ENCODE results near the gene RAB11A. TPM values are rescaled to one million over a fixed set of nuclear protein-coding genes. Genes with fewer than 3 reads are reported as not detected.

Gene RAB11A
- total and polyA plus RNA-seq, 2 of the 13 experiments (the other 11 are each of a cell fraction or from before 2014, with no cell fraction given): 161 to 162 TPM

- Histone ChIP-seq H3K9ac (ENCODE audit: insufficient read depth, low read depth, low read length) (no peak overlapping the region), H3K4me2 (ENCODE audit: low read depth, low read length) (no peak overlapping the region), H3K4me1 (ENCODE audit: insufficient read depth, low read length) (peaks cover 23% of the 10 kb centered on the region), H3K79me2 (ENCODE audit: insufficient read depth, low read length) (peaks cover 69% of the 10 kb centered on the region), H3K36me3 (replicated peaks in 1 of 2; ENCODE audit: control insufficient read depth in 1 of 2, insufficient read depth in 2 of 2, low read length in 2 of 2) (peaks cover 9 to 54% of the 10 kb centered on the region in 2 experiments), H2AFZ (ENCODE audit: low read length) (no peak overlapping the region), H3K27ac (ENCODE audit: extremely low read length, insufficient read depth, low read length) (no peak overlapping the region), H3K4me3 (replicated peaks in 1 of 3; ENCODE audit: insufficient read depth in 1 of 3, low read depth in 2 of 3, low read length in 3 of 3) (no peak overlapping the region), H3K9me3 (ENCODE audit: low read length) (no peaks in the 10 kb centered on the region), H4K20me1 (ENCODE audit: insufficient read depth, low read length) (peaks cover 27% of the 10 kb centered on the region), H3K27me3 (ENCODE audit: control insufficient read depth in 1 of 2, insufficient read depth in 2 of 2, low read length in 2 of 2) (no peaks in the 10 kb centered on the region; a peak in 1 of 5 replicates)
- intact Hi-C loops (cut with micrococcal nuclease; ENCODE audit: unreplicated experiment) (no loop called here), in situ Hi-C loops (cut with HindIII; ENCODE audit: extremely low pct_ligation_motif_present, low pct_unique_long_range_greater_than_20kb) (no loop called here)
- FAIRE-seq: no peak
- BruUV-seq (replicated peaks): no TSS peak
- no peak for DNase-seq (ENCODE audit: low spot score)
- ChIA-PET CTCF (ENCODE audit: low intra/inter-chr PET ratio, low total read pairs) (no interaction called here), POLR2A (no interaction called here)
- 100% methylated on average over 1 of the region's 1 CpG for WGBS (ENCODE audit: low lambda C conversion rate)
- TF ChIP-seq ZBTB37 (CRISPR knock-in tag; IDR thresholded peaks at IDR 0.05) (no peak), HNF1A (IDR thresholded peaks at IDR 0.05; ENCODE audit: low read depth) (no peak), HNF1A (CRISPR knock-in tag; IDR thresholded peaks at IDR 0.05; ENCODE audit: borderline replicate concordance) (no peak), ZBED4 (CRISPR knock-in tag; IDR thresholded peaks at IDR 0.05; ENCODE audit: borderline replicate concordance) (no peak), MAFK (conservative IDR thresholded peaks at IDR 0.05 in 1 of 2, IDR thresholded peaks at IDR 0.05 in 1 of 2; ENCODE audit: low read length in 2 of 2) (peak; percentile 21 to 41; a peak in 2 of 4 replicates)
- ATAC-seq: no peak
Measured at GRCh38 chr15:65875458-65875857, 6.2 kb downstream of the RAB11A start.

All from HepG2 (cell line).